Inferior parietal cortex (tissue), 1 donor: ENCODE measurements around the gene ARHGAP44.

Experiments
- DNase-seq: peaks from one replicate; pipeline ENCODE4 v3.0.0-alpha.2; 2016; ENCODE audit errors: extremely low spot score

ARHGAP44 gene

GRCh38 chr17:12899604-12900003 lies 110.3 kb downstream of the ARHGAP44 start:
- DNase-seq: no peak

DNA sequence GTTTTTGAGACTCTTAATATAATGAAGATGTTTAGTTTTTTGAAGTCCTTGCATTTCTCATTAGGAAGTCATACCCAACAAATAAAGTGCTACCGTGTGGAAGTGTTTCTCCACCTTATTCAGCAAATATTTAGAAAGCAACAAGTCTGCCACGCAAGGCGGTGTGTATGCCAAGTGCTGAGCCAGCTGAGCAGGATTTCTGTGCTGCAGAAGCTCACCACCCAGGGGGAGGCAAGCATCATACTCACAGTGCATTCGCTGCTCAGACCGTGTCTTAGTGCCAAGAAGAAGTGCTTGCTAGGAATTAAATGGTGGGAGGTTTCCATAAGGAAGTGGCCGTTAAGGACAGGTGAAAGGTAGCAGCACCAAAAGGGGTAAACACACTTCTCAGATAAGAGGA lies 111.2 kb downstream of the ARHGAP44 start:
- no peak for DNase-seq

- no peak for DNase-seq
Measured at GRCh38 chr17:12902046-12902445, 112.7 kb downstream of the ARHGAP44 start.

DNA sequence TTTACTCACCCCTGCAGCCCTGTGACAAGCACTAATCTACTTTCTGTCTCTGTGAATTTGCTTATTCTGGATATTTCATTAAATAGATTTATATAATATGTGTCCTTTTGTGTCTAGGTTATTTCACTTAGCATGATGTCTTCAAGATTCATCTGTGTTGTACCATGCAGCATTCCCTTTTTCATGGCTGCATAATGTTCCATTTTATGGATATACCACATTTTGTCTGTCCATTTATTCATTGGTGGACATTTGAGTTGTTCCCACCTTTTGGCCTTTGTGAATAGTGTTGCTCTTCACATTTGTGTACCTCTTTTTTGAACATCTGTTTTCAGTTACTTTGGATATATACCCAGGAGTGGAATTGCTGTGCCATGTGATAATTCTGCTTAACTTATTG lies 118.2 kb downstream of the ARHGAP44 start:
- DNase-seq: no peak

- no peak for DNase-seq
Measured at GRCh38 chr17:12909046-12909445, 119.7 kb downstream of the ARHGAP44 start.

GRCh38 chr17:12909511-12909910 lies 120.2 kb downstream of the ARHGAP44 start:
- no peak for DNase-seq

- no peak for DNase-seq
Measured at GRCh38 chr17:12911239-12911638, 121.9 kb downstream of the ARHGAP44 start.

GRCh38 chr17:12917399-12917798 lies 128.1 kb downstream of the ARHGAP44 start:
- no peak for DNase-seq

DNA sequence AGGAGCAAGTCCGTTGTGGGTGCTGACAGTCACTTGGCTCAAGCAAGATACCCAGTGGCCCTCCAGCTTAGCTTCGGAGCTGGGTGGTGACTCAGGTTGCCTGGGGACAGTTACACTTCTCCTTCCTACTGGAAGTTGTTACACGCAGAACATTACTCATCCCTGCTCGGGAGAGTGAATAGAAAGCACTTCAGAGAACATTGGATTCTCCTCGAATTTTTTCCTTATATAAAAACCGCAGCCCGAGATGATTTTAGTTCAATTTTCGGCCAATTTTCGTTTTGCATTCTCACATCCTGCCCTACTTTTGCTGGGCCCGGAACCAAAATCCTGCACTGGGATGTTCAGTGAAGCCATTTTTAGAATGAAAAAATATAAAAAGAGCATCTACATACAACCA lies 128.8 kb downstream of the ARHGAP44 start:
- DNase-seq: peak; percentile 64

- DNase-seq: no peak
Measured at GRCh38 chr17:12922120-12922519, 132.8 kb downstream of the ARHGAP44 start.

- DNase-seq: no peak
Measured at GRCh38 chr17:12924614-12925013, 135.3 kb downstream of the ARHGAP44 start.

DNA sequence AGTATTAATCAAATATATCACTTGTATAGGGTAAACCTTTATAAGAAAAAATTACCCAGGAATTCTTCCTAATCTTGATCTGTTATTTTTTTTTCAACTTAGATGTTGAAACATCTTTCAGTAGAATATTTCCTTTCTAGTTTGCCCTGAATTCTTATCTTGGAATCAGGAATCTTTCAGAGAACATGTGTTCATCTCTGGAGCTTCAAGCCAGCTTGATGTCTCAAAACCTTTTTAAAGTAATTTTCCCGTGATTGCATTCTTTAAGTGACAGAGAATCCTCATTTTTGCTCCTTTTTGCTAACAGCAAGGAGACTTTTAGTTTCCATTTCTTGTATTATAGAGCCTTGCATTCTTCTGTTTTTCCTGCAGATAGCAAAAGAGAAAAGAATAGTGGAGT lies 137.7 kb downstream of the ARHGAP44 start:
- DNase-seq: no peak

- DNase-seq: no peak
Measured at GRCh38 chr17:12927541-12928425, 138.5 kb downstream of the ARHGAP44 start.

DNA sequence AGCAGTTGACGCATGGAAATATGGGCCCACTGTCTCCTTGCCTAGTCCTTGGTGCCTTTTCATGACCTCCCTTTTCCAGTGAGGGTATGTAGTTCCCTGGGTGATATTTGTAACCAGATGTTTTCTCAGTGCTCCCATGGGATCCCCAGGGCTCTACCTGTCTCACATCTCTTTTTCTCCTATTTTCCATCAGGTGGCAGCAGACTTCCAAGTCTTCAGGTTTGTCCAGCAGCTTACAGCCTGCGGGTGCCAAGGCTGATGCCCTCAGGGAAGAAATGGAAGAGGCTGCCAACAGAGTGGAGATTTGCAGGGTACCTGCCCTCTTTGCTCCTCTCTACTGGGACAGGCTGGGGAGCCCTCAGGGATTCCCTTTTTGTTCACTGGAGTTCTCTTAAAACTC lies 139.4 kb downstream of the ARHGAP44 start:
- no peak for DNase-seq

GRCh38 chr17:12936501-12936900 lies 147.2 kb downstream of the ARHGAP44 start:
- no peak for DNase-seq

DNA sequence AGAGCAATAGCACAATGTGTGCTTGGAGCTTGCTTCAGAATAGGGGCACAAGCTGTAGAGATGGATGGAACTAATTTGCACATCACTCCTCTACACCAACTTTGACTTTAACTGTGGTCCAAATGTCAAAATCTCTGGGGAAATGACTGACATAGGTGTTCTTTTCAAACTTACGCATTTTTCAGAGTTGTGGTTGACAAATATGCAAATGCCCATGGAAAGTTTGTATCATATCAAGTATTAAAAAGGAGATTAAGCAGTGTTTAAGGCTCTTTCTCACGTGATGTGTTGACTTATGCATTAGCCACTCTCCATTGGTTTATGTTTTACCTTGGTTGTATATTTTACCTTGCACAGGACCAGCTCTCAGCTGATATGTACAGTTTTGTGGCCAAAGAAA lies 151.4 kb downstream of the ARHGAP44 start:
- DNase-seq: no peak

DNA sequence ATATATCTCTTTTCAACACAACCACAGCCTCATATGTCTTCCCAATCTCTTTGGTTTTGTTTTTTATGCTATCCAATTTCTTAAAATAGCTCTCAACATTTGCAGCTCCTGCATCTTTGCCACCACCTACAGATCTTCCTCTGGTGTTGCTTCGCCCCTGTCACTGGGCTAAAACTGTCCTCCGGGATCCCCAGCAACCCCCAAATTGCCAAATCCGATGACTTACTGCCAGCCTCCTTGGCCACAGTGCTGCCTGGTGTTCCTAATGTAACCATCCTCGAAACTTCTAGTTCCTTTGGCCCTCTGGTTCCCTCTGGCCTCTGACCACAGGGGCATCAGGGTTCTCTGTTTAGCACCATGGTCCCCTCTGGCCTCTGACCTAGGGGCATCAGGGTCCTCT lies 157.7 kb downstream of the ARHGAP44 start:
- no peak for DNase-seq

DNA sequence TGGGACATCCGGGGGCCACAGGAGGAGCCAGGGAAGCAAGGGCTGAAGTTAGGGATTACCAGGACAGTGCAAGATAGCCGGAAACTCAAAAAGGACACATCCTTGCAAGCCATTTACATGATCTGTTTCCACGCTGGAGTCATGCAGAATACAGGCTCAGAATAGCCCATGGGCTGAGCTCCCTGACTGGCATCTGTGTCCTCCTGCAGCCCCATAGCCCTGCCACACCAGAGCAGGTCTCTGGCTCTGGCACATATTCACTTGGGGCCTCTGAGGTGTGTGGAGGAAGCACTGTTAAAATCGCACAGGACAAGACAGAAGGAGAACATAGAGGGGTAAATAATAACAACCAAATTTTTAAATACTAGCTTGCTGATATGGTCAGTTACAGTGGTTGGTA lies 162.7 kb downstream of the ARHGAP44 start:
- DNase-seq: no peak

DNA sequence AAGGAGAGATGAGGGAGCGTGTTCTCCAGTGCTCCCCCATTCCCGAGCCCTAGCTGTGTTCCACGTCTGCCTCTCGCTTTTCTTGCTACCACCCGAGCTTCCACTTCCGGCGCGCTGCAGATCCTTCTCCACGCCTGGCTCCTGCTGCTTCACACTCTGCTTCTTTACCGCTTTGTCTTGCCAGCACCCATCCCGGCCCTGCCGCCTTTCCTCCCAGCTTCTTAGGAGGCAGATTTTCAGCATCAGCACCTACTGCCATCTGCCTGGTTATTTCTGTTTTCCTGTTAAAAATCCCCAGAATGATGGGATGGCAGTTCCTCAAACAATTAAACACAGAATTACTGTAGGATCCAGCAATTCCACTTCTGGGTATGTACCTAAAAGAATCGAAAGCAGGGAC lies 163.9 kb downstream of the ARHGAP44 start:
- no peak for DNase-seq

DNA sequence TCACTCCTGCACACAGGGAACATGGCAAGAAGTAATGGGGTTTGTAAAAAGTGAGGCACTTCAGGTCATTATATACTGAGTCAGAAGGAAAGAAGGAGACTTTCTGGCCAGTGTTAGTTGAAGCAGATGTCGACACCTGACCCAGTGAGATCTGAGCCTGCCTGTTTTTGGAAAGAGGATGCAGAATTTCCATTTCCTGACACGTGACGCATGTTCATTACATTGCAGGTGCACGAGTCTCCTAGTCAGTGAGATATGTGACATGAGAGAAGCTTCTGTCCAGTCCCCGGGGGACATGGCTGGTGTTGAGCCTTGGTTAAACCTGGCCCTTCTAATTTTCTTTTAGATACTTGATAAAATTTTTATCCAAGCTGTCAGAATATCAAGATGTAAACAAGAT lies 166.2 kb downstream of the ARHGAP44 start:
- DNase-seq: no peak

DNA sequence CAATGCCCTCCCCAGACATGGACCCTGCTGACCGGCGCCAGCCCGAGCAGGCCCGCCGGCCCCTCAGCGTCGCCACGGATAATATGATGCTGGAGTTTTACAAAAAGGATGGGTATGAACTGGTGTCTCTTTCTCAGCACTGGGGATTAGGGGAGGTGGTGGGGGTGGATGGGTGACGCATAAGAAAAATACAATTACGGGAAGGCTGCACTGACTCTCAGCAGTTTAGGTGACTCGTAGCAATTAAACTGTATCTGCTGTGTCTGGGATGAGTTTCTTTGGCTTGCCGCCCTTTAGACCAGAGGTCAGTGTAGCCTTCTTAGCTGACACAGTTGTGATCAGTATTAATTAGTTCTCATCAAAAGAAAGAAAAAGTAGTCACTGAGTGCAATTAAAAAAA lies 169.5 kb downstream of the ARHGAP44 start:
- DNase-seq: no peak

DNA sequence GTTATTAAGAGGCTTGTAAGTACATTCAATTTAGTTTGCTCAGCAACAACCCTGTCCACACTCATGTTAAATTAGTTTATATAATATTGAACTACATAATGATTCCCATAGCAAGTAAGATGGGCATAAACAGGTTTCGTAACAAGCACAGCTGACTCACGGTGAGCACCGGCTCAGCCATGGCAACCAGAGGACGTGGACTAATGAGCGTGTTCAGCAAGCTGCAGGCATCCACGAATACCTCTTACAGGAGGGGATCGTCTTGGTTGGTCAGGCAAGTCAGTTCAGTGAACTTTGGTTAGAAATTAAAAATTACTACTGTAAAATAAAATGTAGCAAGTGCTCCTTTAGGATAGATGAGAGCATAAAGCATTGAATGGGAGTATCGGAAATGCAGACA lies 170.1 kb downstream of the ARHGAP44 start:
- DNase-seq: no peak

GRCh38 chr17:12961655-12962054 lies 172.4 kb downstream of the ARHGAP44 start:
- no peak for DNase-seq

- DNase-seq: no peak
Measured at GRCh38 chr17:12963505-12963904, 174.2 kb downstream of the ARHGAP44 start.
